Stimulated activated memory B cell treated with anti-CD40 and anti-IgM and Interleukin-4, amounts not matched to agents 10 μg/mL and 1 μg/mL and 100 μg/mL, for 72 hours (primary cell): ENCODE data around the gene MYMK.

Experiments
- ATAC-seq: fragments of 150-1000 bp; cut with Tn5 transposase; 2 replicates; pipeline ENCODE4 v1.10.0; 2021
- H3K27ac Mint-ChIP-seq: one replicate; pipeline ENCODE4 v1.8.0; 2022; ENCODE audit warnings: mild to moderate bottlenecking, mixed read lengths
- H3K27me3 Mint-ChIP-seq: one replicate; pipeline ENCODE4 v1.8.0; 2022; ENCODE audit warnings: mixed read lengths
- H3K36me3 Mint-ChIP-seq: one replicate; pipeline ENCODE4 v1.8.0; 2022; ENCODE audit warnings: mixed read lengths
- H3K4me1 Mint-ChIP-seq: one replicate; pipeline ENCODE4 v1.8.0; 2022; ENCODE audit warnings: mixed read lengths
- H3K4me3 Mint-ChIP-seq: one replicate; pipeline ENCODE4 v1.8.0; 2022; ENCODE audit warnings: mild to moderate bottlenecking, moderate library complexity, mixed read lengths
- H3K9me3 Mint-ChIP-seq: one replicate; pipeline ENCODE4 v1.8.0; 2022; ENCODE audit warnings: mixed read lengths

The MYMK gene

GRCh38 chr9:133545494-133546286 is 20.9 kb upstream of the MYMK start:
- H3K4me1 Mint-ChIP-seq, result peaks cover 3% of the 10 kb centered on the region
- no peak overlapping the region for H3K27ac Mint-ChIP-seq
- H3K27me3 Mint-ChIP-seq, result peaks cover 54% of the 10 kb centered on the region
- no peaks in the 10 kb centered on the region for H3K36me3 Mint-ChIP-seq
- ATAC-seq, result no peak
- H3K9me3 Mint-ChIP-seq, result no peaks in the 10 kb centered on the region
- no peak overlapping the region for H3K4me3 Mint-ChIP-seq

DNA sequence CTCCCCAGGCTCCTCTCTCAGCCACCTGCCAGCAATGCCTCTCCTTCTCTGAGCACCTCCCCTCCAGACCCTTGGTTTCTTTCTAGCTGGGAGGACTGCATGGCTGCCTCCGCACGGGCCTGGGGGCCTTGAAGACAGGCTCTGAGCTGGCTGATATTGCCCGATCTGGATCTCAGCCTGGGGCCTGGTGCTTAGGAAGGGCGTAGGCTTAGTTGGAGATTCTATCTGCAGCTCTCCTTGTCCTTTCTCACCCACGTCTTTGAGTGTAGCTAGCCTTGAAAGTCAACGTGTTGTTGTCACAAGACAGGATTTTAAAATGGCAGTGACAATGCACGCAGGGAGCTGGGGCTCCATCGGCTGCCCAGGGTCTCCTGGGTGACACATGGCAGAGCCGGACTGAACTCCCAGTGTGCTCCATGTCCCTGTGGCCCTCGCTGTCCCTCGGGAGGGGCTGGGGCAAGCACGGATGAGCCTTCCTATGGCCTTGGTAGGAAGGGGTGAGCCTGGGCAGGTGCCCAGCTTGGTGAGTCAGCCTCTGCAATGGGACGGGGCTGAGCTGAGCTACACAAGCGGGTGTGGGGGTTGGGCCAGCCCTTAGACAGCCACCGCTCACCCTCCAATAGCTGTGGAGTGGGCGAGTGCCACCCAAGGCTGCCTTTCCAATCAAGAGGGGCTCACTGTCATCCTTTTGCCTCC is 19.2 kb upstream of the MYMK start:
- H3K36me3 Mint-ChIP-seq, result no peaks in the 10 kb centered on the region
- peaks cover 61% of the 10 kb centered on the region for H3K27me3 Mint-ChIP-seq
- no peaks in the 10 kb centered on the region for H3K9me3 Mint-ChIP-seq
- H3K27ac Mint-ChIP-seq, result no peak overlapping the region
- no peak overlapping the region for H3K4me3 Mint-ChIP-seq
- ATAC-seq, result no peak
- peaks cover 20% of the 10 kb centered on the region for H3K4me1 Mint-ChIP-seq

DNA sequence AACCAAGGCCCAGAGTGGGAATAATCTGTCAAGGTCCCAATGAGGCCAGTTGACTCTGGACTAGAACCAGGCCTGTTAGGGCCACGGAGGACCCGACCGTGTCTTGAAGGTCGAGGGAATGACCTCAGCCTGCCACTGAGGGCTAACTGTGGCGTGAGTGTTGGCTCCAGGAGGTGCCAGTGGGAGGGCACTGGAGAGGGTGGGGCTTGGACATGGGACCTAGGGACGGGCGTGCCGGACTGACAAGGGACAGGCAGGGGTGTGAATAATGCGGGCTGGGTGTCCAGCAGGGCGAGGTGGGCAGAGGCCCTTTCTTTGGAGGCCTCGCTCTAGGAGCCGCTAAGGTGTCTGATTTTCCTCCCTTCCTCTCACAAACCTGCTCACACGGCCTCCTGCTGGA is 17.2 kb upstream of the MYMK start:
- H3K4me3 Mint-ChIP-seq, result no peak overlapping the region
- no peak for ATAC-seq
- H3K4me1 Mint-ChIP-seq, result peaks cover 24% of the 10 kb centered on the region
- H3K27ac Mint-ChIP-seq, result no peak overlapping the region
- peaks cover 58% of the 10 kb centered on the region for H3K27me3 Mint-ChIP-seq
- H3K9me3 Mint-ChIP-seq, result no peaks in the 10 kb centered on the region
- no peaks in the 10 kb centered on the region for H3K36me3 Mint-ChIP-seq

GRCh38 chr9:133540698-133541025 is 15.9 kb upstream of the MYMK start:
- peak overlapping the region; percentile 71 for H3K4me3 Mint-ChIP-seq
- peak; percentile 61 for ATAC-seq
- peaks cover 24% of the 10 kb centered on the region for H3K4me1 Mint-ChIP-seq

GRCh38 chr9:133539991-133540697 is 15.4 kb upstream of the MYMK start:
- Mint-ChIP-seq H3K27ac (peak overlapping the region; percentile 4), H3K36me3 (no peaks in the 10 kb centered on the region), H3K27me3 (peaks cover 68% of the 10 kb centered on the region), H3K4me1 (peaks cover 24% of the 10 kb centered on the region), H3K4me3 (peak overlapping the region; percentile 71), H3K9me3 (no peaks in the 10 kb centered on the region)
- ATAC-seq, result peak; percentile 1

More at GRCh38 chr9:133540698-133541025, 15.9 kb upstream of the MYMK start:
- Mint-ChIP-seq H3K36me3 (no peaks in the 10 kb centered on the region), H3K27me3 (peaks cover 63% of the 10 kb centered on the region), H3K9me3 (no peaks in the 10 kb centered on the region), H3K27ac (peak overlapping the region; percentile 4)

GRCh38 chr9:133538851-133539833 is 14.4 kb upstream of the MYMK start:
- Mint-ChIP-seq H3K36me3 (no peaks in the 10 kb centered on the region), H3K9me3 (no peaks in the 10 kb centered on the region), H3K4me3 (no peak overlapping the region), H3K4me1 (peaks cover 25% of the 10 kb centered on the region), H3K27ac (no peak overlapping the region), H3K27me3 (peaks cover 64% of the 10 kb centered on the region)
- no peak for ATAC-seq

- H3K9me3 Mint-ChIP-seq, result no peaks in the 10 kb centered on the region
- no peak overlapping the region for H3K27ac Mint-ChIP-seq
- no peak overlapping the region for H3K4me3 Mint-ChIP-seq
- no peak for ATAC-seq
- peaks cover 35% of the 10 kb centered on the region for H3K4me1 Mint-ChIP-seq
- no peaks in the 10 kb centered on the region for H3K36me3 Mint-ChIP-seq
- H3K27me3 Mint-ChIP-seq, result peaks cover 64% of the 10 kb centered on the region
These were observed 13.4 kb upstream of the MYMK start for GRCh38 chr9:133538176-133538575.

- H3K4me3 Mint-ChIP-seq, result no peak overlapping the region
- no peak for ATAC-seq
- no peak overlapping the region for H3K27ac Mint-ChIP-seq
- no peaks in the 10 kb centered on the region for H3K9me3 Mint-ChIP-seq
- H3K4me1 Mint-ChIP-seq, result peaks cover 44% of the 10 kb centered on the region
- H3K27me3 Mint-ChIP-seq, result peaks cover 72% of the 10 kb centered on the region
- H3K36me3 Mint-ChIP-seq, result no peaks in the 10 kb centered on the region
These were observed 12.5 kb upstream of the MYMK start for GRCh38 chr9:133537257-133537656.

DNA sequence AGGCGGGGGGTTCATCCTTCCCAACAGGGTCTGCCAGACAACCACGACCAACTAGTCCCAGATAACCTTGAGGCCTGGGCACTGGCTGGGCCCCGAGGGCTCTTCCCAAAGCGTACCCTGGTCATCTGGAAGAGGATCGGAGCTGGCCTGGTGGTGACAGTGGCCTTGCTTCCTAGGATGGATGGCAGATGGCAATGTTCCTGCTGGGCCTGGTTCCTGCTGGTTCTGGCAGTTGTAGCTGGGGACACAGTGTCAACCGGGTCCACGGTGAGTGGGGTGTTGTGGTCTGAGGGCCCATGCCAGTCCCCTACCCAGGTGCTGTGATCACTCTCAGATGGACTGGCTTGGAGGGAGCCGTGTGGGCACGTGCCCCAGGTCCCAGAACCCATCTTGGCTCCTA is 11.8 kb upstream of the MYMK start:
- H3K4me1 Mint-ChIP-seq, result peaks cover 45% of the 10 kb centered on the region
- no peak overlapping the region for H3K4me3 Mint-ChIP-seq
- peaks cover 79% of the 10 kb centered on the region for H3K27me3 Mint-ChIP-seq
- H3K9me3 Mint-ChIP-seq, result no peaks in the 10 kb centered on the region
- H3K27ac Mint-ChIP-seq, result no peak overlapping the region
- ATAC-seq, result no peak
- H3K36me3 Mint-ChIP-seq, result no peaks in the 10 kb centered on the region

DNA sequence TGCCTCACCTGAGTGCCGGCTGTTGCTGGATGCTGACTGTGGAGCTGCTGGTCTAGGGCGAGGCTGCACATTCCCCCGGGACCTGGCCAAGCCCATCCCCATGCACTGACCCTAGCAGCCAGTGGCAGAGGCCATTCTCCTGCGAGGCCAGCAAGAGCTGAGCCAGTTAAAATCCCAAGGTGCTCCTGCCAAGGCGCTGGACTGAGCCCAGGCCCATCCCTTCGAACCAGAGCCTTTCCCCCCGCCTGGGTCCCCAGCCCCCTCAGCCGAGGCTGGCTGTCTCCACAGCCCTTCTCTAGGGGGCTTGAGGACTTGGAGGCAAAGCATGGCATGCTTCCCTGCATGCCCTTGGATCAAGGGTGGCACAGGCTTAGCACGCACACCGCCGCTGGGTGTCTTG is 11.3 kb upstream of the MYMK start:
- Mint-ChIP-seq H3K27me3 (peaks cover 83% of the 10 kb centered on the region), H3K36me3 (no peaks in the 10 kb centered on the region), H3K4me3 (no peak overlapping the region), H3K4me1 (peaks cover 45% of the 10 kb centered on the region), H3K27ac (no peak overlapping the region), H3K9me3 (no peaks in the 10 kb centered on the region)
- no peak for ATAC-seq

- H3K27ac Mint-ChIP-seq, result no peak overlapping the region
These were observed 10.6 kb upstream of the MYMK start for GRCh38 chr9:133535306-133535877.

GRCh38 chr9:133534346-133535291 is 9.9 kb upstream of the MYMK start, which contains the start of gene ADAMTSL2:
TSS of gene ADAMTSL2 (plus strand) at chr9:133534704. CDS start at chr9:133536713, 2,009 bp downstream.
- ATAC-seq, result no peak
- H3K4me1 Mint-ChIP-seq, result peaks cover 31% of the 10 kb centered on the region
- H3K27ac Mint-ChIP-seq, result no peak within 1 kb of the TSS
- H3K36me3 Mint-ChIP-seq, result no peaks in the 10 kb centered on the region
- H3K4me3 Mint-ChIP-seq, result no peak within 1 kb of the TSS
- H3K27me3 Mint-ChIP-seq, result peaks cover 85% of the 10 kb centered on the region
- no peaks in the 10 kb centered on the region for H3K9me3 Mint-ChIP-seq

More at GRCh38 chr9:133535306-133535877, 10.6 kb upstream of the MYMK start:
- Mint-ChIP-seq H3K27me3 (peaks cover 85% of the 10 kb centered on the region), H3K9me3 (no peaks in the 10 kb centered on the region), H3K4me3 (no peak overlapping the region), H3K4me1 (peaks cover 38% of the 10 kb centered on the region), H3K36me3 (no peaks in the 10 kb centered on the region)
- ATAC-seq, result no peak

DNA sequence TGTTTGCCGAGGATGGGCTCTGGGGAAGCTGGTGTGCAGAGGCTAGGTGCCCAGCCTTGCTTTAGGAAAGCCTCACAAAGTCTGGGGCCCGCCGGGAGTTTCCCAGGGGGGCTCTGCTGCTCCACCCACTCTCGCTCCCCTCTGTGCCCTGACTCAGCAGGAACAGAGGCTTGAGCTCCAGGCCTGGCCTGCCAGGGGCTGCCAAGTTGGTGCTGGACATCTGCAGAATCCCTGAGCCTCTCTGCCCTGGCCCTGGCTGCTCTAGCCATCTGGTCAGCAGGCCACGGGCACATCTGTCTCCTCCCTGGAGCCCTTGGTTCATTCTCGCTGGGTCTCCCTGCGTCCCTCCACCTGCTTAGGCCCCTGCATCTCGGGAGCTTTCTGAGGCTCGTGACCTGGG is 9.1 kb upstream of the MYMK start:
- Mint-ChIP-seq H3K4me1 (peaks cover 24% of the 10 kb centered on the region), H3K36me3 (no peaks in the 10 kb centered on the region), H3K9me3 (no peaks in the 10 kb centered on the region), H3K4me3 (no peak overlapping the region), H3K27ac (no peak overlapping the region), H3K27me3 (peaks cover 85% of the 10 kb centered on the region)
- ATAC-seq, result no peak
